SH-SY5Y (cell line): ENCODE measurements around the gene ADK.

Experiments
- GATA2 ChIP-seq: IDR thresholded peaks from 2 replicates; pipeline ENCODE4 v1.6.1; 2011; ENCODE audit warnings: mild to moderate bottlenecking, low read depth, low read length
- GATA3 ChIP-seq: IDR thresholded peaks from 2 replicates; pipeline ENCODE4 v1.6.1; 2011; ENCODE audit warnings: low read depth, mild to moderate bottlenecking, low read length, moderate library complexity

ADK gene

GRCh38 chr10:74502963-74503608, 352.1 kb downstream of the ADK start:
- TF ChIP-seq GATA3 (no peak), GATA2 (no peak)

GRCh38 chr10:74507951-74508350, 356.9 kb downstream of the ADK start:
- TF ChIP-seq GATA3 (no peak), GATA2 (no peak)

- no peak for TF ChIP-seq GATA3
- no peak for TF ChIP-seq GATA2
Observed at GRCh38 chr10:74510594-74510993, 359.6 kb downstream of the ADK start.

GRCh38 chr10:74511051-74511450, 360.0 kb downstream of the ADK start:
- no peak for TF ChIP-seq GATA2
- TF ChIP-seq GATA3: no peak

- TF ChIP-seq GATA3: no peak
- TF ChIP-seq GATA2: no peak
Observed at GRCh38 chr10:74514322-74514721, 363.3 kb downstream of the ADK start.

- TF ChIP-seq GATA3 (no peak), GATA2 (no peak)
Observed at GRCh38 chr10:74518061-74518460, 367.0 kb downstream of the ADK start.

- no peak for TF ChIP-seq GATA3
- TF ChIP-seq GATA2: no peak
Observed at GRCh38 chr10:74521526-74521925, 370.5 kb downstream of the ADK start.

GRCh38 chr10:74523199-74523598, 372.2 kb downstream of the ADK start:
- TF ChIP-seq GATA3: no peak
- no peak for TF ChIP-seq GATA2

GRCh38 chr10:74525885-74526284, 374.9 kb downstream of the ADK start:
- no peak for TF ChIP-seq GATA2

GRCh38 chr10:74529205-74529604, 378.2 kb downstream of the ADK start:
- TF ChIP-seq GATA2: no peak
- TF ChIP-seq GATA3: no peak

GRCh38 chr10:74530981-74531380, 380.0 kb downstream of the ADK start:
- TF ChIP-seq GATA3 (no peak), GATA2 (no peak)

- TF ChIP-seq GATA3: no peak
- no peak for TF ChIP-seq GATA2
Observed at GRCh38 chr10:74539317-74539716, 388.3 kb downstream of the ADK start.

GRCh38 chr10:74541375-74541774, 390.4 kb downstream of the ADK start:
- TF ChIP-seq GATA3 (no peak), GATA2 (no peak)

- TF ChIP-seq GATA3: no peak
- no peak for TF ChIP-seq GATA2
Observed at GRCh38 chr10:74542077-74542476, 391.1 kb downstream of the ADK start.

GRCh38 chr10:74543276-74543675, 392.3 kb downstream of the ADK start:
- TF ChIP-seq GATA2: no peak
- no peak for TF ChIP-seq GATA3

GRCh38 chr10:74544106-74544505, 393.1 kb downstream of the ADK start:
- TF ChIP-seq GATA2 (no peak), GATA3 (no peak)

GRCh38 chr10:74548676-74549075, 397.7 kb downstream of the ADK start:
- TF ChIP-seq GATA3: no peak
- TF ChIP-seq GATA2: no peak

- no peak for TF ChIP-seq GATA3
- TF ChIP-seq GATA2: no peak
Observed at GRCh38 chr10:74556072-74556705, 405.2 kb downstream of the ADK start.
